HG03108 (cell line): ENCODE results near the gene RPL3.

Source experiments
- ATAC-seq: cut with Tn5 transposase; IDR thresholded peaks from one replicate; pipeline ENCODE4 v1.9.1; 2021; ENCODE audit warnings: moderate library complexity; ENCODE audit not compliant: unreplicated experiment

Gene RPL3

GRCh38 chr22:39301108-39301507 is 18.3 kb downstream of the RPL3 start:
- ATAC-seq, result no peak

DNA sequence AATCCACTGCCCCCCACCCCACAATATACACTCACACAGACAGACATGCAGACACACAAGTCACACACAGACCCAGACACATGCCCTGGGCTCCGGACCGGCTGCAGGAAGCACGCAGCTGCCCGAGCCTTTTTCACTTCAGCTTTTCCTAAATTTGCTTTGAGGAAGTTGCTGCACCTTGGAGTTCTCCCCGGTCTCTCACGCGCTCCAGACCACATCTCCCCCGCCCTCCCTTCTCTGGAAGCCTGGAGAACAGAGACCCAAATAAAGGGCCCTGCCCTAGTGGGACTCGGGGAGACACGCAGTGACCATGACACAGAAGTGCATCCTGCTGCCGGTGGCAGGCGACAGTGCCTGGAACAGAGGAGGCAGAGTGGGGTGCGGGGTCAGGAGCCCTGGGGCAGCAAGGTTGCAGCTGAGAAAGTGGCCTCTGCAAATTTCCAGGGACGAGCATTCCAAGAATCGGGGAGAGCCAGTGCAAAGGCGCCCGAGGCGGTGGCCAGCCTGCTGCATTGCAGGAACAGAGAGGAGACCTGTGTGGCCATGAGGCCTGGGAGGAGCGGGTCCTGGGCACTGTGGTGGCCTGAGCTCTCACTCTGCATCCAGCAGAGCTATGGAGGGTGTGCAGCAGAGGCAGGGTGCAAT is 19.1 kb downstream of the RPL3 start:
- ATAC-seq, result no peak

DNA sequence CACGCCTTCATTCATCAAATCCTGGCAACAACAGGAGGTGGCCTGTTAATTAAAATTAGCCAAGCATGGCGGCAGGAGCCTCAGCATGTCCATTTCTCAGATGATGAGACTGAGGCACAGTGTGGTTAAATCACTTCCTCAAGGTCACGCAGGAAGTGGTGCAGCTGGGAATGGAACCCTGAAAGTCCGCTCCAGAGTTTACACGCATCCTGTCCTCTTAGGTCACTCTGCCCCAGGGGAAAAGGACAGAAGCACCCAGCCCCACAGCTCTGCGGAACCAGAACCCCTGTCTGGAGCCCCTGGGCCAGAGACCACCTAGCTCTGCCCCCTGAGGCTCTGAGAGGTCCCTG is 19.6 kb downstream of the RPL3 start:
- no peak for ATAC-seq

DNA sequence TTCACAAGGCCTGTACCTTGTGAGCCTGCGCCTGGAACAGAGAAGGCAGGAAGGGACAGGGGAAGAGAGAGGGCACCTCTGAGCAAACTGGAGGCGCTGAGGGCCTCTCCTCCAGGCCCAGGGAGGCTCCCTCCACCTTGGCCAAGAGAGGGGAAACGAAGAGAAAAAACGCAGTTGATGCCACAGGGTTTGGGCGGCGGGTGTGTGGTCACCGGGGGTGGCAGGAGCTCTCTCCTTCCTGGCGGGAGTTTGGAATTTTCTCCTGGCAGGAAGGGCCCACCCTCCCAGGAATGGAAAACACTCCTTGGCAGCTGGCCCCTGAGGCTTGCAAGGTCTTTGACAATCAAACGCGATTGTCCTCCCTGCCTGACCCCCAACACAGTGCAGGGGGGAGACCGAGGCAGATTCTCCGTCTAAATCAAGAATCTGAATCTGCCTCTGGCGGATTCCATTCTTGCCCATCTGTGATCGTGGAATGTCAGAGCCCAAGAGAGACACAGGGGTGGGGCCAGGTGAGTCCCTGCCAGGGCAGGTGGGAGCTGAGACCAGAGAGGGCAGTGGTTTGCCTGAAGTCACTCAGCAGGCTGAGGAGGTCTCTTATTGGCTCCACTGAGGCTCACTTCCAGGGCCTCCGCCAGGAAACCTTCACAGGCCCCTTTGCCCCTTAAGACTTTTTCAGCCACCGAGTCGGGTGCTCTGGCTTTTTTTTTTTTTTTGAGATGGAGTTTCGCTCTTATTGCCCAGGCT is 21.0 kb downstream of the RPL3 start:
- ATAC-seq, result no peak

GRCh38 chr22:39297490-39298240 is 21.8 kb downstream of the RPL3 start:
- no peak for ATAC-seq

- ATAC-seq, result no peak
These were observed 22.4 kb downstream of the RPL3 start for GRCh38 chr22:39296981-39297489.

GRCh38 chr22:39296535-39296934 is 22.9 kb downstream of the RPL3 start:
- no peak for ATAC-seq

DNA sequence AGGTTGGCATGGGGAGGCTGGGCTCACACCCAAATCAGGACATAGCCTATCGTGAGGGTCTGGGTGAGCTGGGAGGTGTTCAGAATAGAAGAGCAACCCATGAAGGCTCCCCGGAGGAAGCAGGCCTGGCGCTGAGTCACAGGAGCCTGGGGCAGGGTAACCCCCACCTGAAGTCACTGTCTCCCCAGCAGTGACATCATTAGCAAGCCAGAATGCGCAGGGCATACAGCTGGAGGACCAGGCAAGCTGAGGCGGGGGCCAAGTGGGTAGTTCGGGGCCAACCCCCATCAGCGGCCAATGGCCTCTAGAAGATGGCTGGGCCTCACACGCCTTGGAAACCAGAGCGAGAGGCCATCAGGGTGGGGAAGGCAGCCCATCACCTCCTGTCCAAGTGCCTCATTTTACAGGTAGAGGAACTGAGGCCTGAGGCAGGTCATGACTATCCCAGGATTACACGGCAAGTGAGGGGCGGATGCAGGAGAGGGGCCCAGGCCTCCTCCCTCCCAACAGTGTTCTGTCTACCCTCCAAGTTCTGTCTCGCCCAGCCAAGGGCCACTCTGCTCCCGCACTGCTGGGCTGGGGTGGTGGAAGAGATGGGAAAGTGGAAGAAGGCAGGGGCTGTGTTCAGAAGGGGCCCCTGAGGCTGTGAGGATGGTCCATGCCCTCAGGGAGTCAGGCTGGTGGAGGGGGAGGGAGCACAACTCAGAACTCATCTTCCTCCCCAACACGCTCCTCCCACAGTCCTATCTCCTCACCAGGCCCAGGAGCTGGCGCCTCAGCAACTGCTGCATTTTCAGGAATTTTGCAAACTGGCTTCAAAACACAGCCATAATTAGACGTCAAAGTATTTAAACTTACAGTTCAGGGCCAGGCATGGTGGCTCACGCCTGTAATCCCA is 24.6 kb downstream of the RPL3 start:
- no peak for ATAC-seq

GRCh38 chr22:39293766-39294368 is 25.6 kb downstream of the RPL3 start:
- no peak for ATAC-seq

- no peak for ATAC-seq
These were observed 26.8 kb downstream of the RPL3 start for GRCh38 chr22:39292561-39293074.

GRCh38 chr22:39292031-39292462 is 27.4 kb downstream of the RPL3 start:
- ATAC-seq, result no peak

GRCh38 chr22:39291523-39291922 is 27.9 kb downstream of the RPL3 start:
- no peak for ATAC-seq

DNA sequence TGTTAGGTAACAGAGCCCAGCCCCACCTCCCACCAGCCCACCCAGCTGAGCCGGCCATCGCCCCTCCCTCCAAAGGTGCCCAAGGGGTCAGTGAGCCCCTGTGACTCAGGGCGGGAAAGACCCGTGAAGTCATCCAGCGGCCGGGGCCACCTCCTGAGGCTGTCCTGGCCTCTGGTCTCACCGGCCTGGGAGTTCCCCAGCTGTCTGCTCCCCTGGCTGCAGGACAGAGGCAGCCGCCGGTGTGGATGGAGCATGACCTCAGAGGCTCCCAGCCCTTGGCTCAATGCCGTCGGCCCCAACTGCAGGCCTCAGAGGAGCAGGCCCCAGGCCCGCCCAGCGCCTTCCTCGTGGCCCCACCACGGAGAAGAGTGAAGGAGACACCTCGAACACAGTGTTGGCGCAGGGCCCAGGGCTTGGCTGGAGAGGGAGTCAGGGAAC is 28.7 kb downstream of the RPL3 start:
- ATAC-seq, result no peak

DNA sequence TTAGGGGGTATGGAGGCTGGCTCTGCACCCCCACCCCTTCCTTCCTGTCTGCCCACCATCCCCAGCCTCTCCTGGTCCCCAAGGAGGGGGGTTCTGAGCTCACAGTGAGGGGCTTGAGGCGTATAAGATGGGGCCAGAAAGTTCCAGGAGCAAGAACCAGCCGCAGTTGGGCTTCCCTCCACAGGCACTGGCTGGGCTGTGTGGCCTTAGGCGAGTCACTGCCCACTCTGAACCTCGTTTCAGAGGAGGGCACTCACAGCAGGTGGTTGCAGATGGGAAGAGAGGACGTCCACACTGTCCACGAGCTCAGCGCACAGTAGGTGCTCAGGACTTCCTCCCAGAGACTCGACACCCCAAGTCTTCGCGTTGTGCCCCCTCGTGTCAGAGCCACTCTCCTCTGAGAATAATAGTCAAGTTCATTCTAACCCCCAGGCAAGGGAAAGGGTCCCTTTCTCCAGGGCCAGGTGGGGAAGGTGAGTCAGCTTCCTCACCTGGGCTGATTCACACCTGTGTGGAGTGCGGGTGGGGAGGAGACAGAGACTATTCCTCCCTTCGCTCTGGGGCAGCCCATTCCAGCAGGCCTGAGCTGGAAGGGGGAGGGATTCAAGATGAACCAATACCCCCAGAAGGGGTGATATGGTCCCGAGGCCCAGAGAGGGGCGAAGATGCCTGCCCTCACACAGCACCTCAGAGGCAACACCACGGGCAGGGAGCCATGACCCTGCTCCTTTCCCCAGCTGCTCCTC is 29.3 kb downstream of the RPL3 start:
- no peak for ATAC-seq

- no peak for ATAC-seq
These were observed 29.9 kb downstream of the RPL3 start for GRCh38 chr22:39289533-39289932.

GRCh38 chr22:39288135-39288898 is 31.1 kb downstream of the RPL3 start:
- ATAC-seq, result no peak

DNA sequence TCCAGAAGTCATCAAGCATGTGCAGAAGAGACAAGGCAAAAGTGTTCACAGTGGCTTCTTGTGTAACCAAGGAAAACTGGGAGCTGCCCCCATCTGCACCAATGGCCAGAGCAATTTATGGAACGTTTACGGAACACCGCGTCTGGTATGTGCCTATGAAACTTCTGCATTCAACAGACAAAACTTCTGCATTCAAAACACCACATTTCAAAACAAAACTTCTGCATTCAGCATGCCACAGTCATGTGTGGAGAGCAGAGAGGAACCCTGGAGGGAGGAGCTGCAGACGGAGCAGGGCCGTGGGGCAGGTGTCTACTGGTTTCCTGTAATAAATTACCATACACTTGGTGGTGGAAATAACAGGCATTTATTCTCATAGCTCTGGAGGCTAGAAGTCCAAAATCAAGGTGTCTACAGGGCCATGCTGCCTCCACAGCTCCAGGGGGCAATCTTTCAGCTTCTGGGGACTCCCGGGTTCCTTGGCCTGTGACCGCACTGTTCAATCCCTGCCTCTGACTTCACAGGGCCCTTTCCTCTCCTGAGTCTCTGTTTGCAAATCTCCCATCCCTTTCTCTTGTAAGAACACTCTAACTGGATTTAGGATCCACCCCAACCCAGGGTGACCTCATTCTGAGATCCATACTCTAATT is 32.2 kb downstream of the RPL3 start:
- ATAC-seq, result no peak

- no peak for ATAC-seq
These were observed 34.4 kb downstream of the RPL3 start for GRCh38 chr22:39284983-39285382.
